Tibial nerve (tissue), 4 donors: ENCODE results near the gene HEG1. TPM values are rescaled to one million over a fixed set of nuclear protein-coding genes. Genes with fewer than 3 reads are reported as not detected.

Source experiments
- DNase-seq, 2 donors: peaks; one replicate each; pipeline ENCODE4 v3.0.0-alpha.2; 2019; ENCODE audit warnings: low spot score in 2 of 2
- H3K27ac ChIP-seq, 4 donors: fragments of 200-600 bp; sonication (generic) in 3 of 4; one replicate each; pipeline ENCODE4 v1.5.1; 2017 to 2019; ENCODE audit warnings: mild to moderate bottlenecking in 1 of 4
- H3K27me3 ChIP-seq, 2 donors: fragments of 200-600 bp; sonication (generic) in 1 of 2; one replicate each; pipeline versions ENCODE4 v1.5.1 to v1.6.0; 2017 to 2019
- H3K36me3 ChIP-seq, 3 donors: fragments of 200-600 bp; sonication (generic); one replicate each; pipeline ENCODE4 v1.5.1; 2018 to 2019
- H3K4me1 ChIP-seq, 4 donors: fragments of 200-600 bp; sonication (generic) in 3 of 4; one replicate each; pipeline ENCODE4 v1.5.1; 2017 to 2019
- H3K4me3 ChIP-seq, 4 donors: fragments of 200-600 bp; sonication (generic) in 3 of 4; one replicate each; pipeline ENCODE4 v1.5.1; 2017 to 2019; ENCODE audit warnings: mild to moderate bottlenecking in 1 of 4, moderate library complexity in 1 of 4
- H3K9me3 ChIP-seq, 4 donors: fragments of 200-600 bp; sonication (generic) in 3 of 4; one replicate each; pipeline ENCODE4 v1.5.1; 2017 to 2019
- EP300 ChIP-seq, 2 donors: sonication (generic); formaldehyde crosslinking; IDR thresholded peaks; one replicate each; pipeline ENCODE4 v1.6.1; 2017; ENCODE audit warnings: antibody characterized with exemption in 2 of 2, mild to moderate bottlenecking in 1 of 2
- POLR2A ChIP-seq, 2 donors: fragments of 450-650 bp; IDR thresholded peaks; one replicate each; pipeline ENCODE4 v1.6.1; 2017; ENCODE audit warnings: antibody characterized with exemption in 2 of 2, mild to moderate bottlenecking in 2 of 2, moderate library complexity in 2 of 2
- WGBS, 2 donors: methylation state at CpG; one replicate each; pipeline ENCODE4 v1.1.5; 2018; 5-methylcytosine and 5-hydroxymethylcytosine counted together
- total RNA-seq, 4 donors: library from RNA; depleted of rRNA; stranded (reverse); fragments of >200 nt; gene quantifications; one replicate each; pipeline ENCODE4 v1.1.0, GENCODE V29; 2016
- TF ChIP-seq, protein P1 (sequence below), 5 experiments: fragments of 200-600 bp in 3 of 5; fragments of 450-650 bp in 2 of 5; sonication (generic) in 3 of 5; IDR thresholded peaks; one replicate each; pipeline ENCODE4 v1.5.1; 2016 to 2019; ENCODE audit warnings: antibody characterized with exemption in 5 of 5, mild to moderate bottlenecking in 3 of 5, moderate library complexity in 2 of 5

Gene HEG1
- total RNA-seq, 4 donors from 2014 or later = 26.8 to 59.1 (median 42.5) TPM

DNA sequence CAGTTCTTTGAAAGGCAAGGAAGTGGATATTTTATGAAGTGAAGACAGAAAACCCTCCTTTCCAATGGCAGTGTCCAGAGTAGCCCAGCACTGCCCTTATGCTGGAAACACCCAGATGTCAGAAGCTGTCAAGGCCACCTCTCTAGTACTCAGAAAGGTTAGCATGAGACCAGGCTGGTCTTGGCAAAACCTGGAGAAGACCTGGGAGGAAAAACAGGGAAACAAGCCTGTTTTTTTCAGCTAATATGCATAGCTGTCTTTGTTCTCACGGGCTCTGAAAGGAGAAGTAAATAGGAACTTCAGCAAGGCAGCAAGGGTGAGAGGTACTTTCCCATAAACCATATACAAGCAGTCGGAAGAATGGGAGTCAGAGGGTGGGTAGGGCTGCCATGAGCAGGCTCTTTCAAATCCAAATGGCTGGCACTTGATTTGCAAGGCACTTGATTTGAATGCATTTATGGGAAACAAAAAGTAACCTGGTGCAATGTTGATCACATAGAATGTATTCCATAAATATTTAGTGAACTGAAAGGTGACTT is 55.8 kb downstream of the HEG1 start:
- no peak for DNase-seq
- no peak overlapping the region for H3K4me3 ChIP-seq
- no peaks in the 10 kb centered on the region for H3K9me3 ChIP-seq
- H3K27me3 ChIP-seq = no peaks in the 10 kb centered on the region
- H3K4me1 ChIP-seq = peaks cover 0 to 32% (median 10%) of the 10 kb centered on the region in 4 donors
- TF ChIP-seq POLR2A (IDR thresholded peaks at IDR 0.05) = no peak
- no peak for TF ChIP-seq EP300 (IDR thresholded peaks at IDR 0.05)
- TF ChIP-seq, protein P1, sequence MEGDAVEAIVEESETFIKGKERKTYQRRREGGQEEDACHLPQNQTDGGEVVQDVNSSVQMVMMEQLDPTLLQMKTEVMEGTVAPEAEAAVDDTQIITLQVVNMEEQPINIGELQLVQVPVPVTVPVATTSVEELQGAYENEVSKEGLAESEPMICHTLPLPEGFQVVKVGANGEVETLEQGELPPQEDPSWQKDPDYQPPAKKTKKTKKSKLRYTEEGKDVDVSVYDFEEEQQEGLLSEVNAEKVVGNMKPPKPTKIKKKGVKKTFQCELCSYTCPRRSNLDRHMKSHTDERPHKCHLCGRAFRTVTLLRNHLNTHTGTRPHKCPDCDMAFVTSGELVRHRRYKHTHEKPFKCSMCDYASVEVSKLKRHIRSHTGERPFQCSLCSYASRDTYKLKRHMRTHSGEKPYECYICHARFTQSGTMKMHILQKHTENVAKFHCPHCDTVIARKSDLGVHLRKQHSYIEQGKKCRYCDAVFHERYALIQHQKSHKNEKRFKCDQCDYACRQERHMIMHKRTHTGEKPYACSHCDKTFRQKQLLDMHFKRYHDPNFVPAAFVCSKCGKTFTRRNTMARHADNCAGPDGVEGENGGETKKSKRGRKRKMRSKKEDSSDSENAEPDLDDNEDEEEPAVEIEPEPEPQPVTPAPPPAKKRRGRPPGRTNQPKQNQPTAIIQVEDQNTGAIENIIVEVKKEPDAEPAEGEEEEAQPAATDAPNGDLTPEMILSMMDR (IDR thresholded peaks at IDR 0.05) = no peak
- WGBS, 2 donors = 60 to 70% methylated on average over 2 of the region's 2 CpGs
- H3K27ac ChIP-seq = no peak overlapping the region
- H3K36me3 ChIP-seq = peaks cover 0 to 84% (median 0%) of the 10 kb centered on the region in 3 donors

DNA sequence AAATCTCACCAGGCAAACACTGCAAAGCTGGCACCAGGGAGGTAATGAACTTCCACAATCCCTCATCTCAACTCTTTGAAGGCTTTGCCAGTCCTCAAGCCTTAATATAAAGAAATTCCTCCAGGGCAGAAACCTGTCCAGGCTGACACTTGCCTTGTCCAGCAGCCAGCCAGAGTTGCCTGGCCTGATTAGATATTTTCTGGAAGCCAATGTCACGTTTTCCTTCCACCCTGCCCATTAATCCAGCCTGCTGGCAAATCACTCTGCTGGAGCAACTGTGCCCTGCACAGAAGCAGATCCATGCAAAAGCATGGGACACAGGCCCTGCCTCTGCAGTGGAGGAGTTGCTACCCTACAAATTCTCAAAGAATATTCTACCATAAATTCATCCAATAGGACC is 56.5 kb downstream of the HEG1 start:
- DNase-seq = no peak
- Histone ChIP-seq H3K36me3 (peaks cover 0 to 83% (median 0%) of the 10 kb centered on the region in 3 donors), H3K27ac (no peak overlapping the region), H3K4me3 (no peak overlapping the region), H3K27me3 (no peaks in the 10 kb centered on the region), H3K9me3 (no peaks in the 10 kb centered on the region), H3K4me1 (peaks cover 0 to 32% (median 10%) of the 10 kb centered on the region in 4 donors)
- 53 to 65% methylated on average over 1 of the region's 1 CpG for whole genome bisulfite sequencing, 2 donors
- TF ChIP-seq, protein P1 (IDR thresholded peaks at IDR 0.05) = no peak
- no peak for TF ChIP-seq POLR2A (IDR thresholded peaks at IDR 0.05)
- TF ChIP-seq EP300 (IDR thresholded peaks at IDR 0.05) = no peak

DNA sequence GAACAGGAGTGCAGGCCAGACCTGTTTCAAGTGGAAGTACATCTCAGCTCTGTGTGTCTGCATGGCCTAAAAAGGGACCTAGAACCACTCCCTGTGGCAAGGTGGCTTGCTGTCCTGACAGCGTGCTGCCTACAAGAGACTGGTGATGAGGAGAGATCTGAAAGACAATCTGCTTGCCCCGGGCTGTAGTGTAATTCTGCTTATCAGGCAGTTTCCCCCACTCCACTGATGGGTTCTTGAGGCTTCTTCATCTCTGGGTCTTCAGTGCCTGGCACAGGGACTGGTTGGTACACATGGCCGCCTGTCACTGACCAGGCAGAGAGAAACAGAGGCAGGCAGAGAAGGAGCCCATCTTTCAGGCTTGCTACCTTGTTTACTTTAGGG is 57.6 kb downstream of the HEG1 start:
- Histone ChIP-seq H3K27ac (no peak overlapping the region), H3K36me3 (peaks cover 0 to 78% (median 0%) of the 10 kb centered on the region in 3 donors), H3K27me3 (no peaks in the 10 kb centered on the region), H3K4me3 (no peak overlapping the region), H3K4me1 (peaks cover 0 to 25% (median 6%) of the 10 kb centered on the region in 4 donors), H3K9me3 (no peaks in the 10 kb centered on the region)
- no peak for TF ChIP-seq POLR2A (IDR thresholded peaks at IDR 0.05)
- TF ChIP-seq EP300 (IDR thresholded peaks at IDR 0.05) = no peak
- TF ChIP-seq, protein P1 (IDR thresholded peaks at IDR 0.05) = no peak
- 85 to 92% methylated on average over 3 of the region's 3 CpGs for WGBS, 2 donors
- DNase-seq = no peak

DNA sequence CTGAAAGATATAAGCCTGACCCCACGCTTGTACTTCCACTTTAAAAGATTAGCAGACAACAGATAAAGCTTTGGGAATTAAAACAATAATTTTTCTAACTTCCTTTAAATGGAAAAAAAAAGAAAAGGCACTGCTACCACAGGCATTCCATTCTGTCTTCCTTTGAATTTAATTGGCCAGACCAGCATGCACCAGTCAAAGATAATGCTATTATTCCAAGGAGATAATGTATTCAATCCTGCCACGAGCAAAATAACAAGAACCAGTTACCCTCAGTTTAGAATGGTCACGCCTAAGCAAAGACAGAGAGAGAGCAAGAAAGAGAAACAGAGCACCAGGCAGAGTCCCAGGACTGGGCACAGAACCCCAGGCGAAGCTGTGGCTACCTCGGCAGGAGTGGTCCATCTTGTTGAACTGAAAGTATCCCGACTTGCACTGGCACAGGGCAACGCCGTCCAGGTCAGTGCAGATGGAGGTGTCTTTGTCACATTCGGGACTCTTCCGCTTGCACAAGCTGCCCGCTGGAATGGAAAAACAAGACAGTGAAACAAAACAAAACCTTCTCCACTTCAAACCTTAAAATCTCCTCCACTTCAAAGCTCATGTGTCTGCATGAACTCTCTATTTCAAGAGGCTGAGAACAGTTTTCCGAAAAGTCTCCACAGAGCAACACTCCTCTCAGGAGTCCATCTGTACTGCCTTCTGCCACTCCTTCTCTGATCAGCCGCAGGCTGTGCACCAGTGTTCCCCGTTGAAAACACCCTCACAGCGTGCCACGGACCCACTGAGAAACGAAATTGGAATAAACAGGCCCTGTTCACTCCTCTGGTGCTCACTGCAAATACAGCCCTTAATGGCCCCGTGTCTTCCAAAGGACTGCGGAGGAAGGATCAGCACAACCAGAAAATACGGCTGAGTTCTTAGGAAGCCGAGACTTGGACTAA is 58.2 kb downstream of the HEG1 start:
- TF ChIP-seq EP300 (IDR thresholded peaks at IDR 0.05) = no peak
- no peak for TF ChIP-seq POLR2A (IDR thresholded peaks at IDR 0.05)
- TF ChIP-seq, protein P1 (IDR thresholded peaks at IDR 0.05) = no peak
- Histone ChIP-seq H3K9me3 (no peaks in the 10 kb centered on the region), H3K4me3 (no peak overlapping the region), H3K27ac (no peak overlapping the region), H3K4me1 (peaks cover 0 to 20% (median 3%) of the 10 kb centered on the region in 4 donors), H3K36me3 (peaks cover 0 to 72% (median 0%) of the 10 kb centered on the region in 3 donors), H3K27me3 (no peaks in the 10 kb centered on the region)
- DNase-seq = no peak
- WGBS, 2 donors = 83 to 89% methylated on average over 21 of the region's 21 CpGs
